GM12872 (cell line): ENCODE measurements around the gene PDE4D.

Experiments
- CTCF ChIP-seq: IDR thresholded peaks from 3 replicates; pipeline ENCODE4 v1.5.1; 2011; ENCODE audit warnings: low read depth, mild to moderate bottlenecking, low read length, moderate library complexity; ENCODE audit not compliant: insufficient read depth

The PDE4D gene

GRCh38 chr5:59164041-59164830, 729.3 kb downstream of the PDE4D start:
- no peak for TF ChIP-seq CTCF

GRCh38 chr5:59161221-59162105, 732.1 kb downstream of the PDE4D start:
- TF ChIP-seq CTCF: no peak

- no peak for TF ChIP-seq CTCF
These were observed 734.7 kb downstream of the PDE4D start for GRCh38 chr5:59158637-59159391.

DNA sequence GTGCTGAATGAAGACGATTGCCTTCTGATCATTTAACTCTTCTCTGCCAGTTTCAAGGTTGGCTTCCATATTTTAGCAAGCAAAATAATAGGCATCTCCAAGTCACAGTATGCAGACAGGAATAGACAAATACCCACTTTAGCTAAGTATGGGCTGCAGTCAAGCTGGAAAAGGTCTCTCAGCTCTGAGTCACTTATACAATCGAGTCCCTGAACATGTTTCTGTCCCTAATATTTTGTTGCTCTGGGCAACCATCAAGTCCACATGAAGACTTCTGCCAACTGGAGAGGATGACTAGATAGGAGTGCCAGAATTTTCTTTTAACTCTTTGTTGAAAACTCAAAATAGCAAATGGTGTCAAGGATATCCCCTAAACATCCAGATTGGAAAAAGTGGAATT, 735.4 kb downstream of the PDE4D start:
- TF ChIP-seq CTCF: no peak

GRCh38 chr5:59157068-59157467, 736.5 kb downstream of the PDE4D start:
- TF ChIP-seq CTCF: no peak

- no peak for TF ChIP-seq CTCF
These were observed 740.8 kb downstream of the PDE4D start for GRCh38 chr5:59152701-59153245.
